Right lobe of liver (tissue), 4 donors: ENCODE measurements around the gene NFIL3.

Experiments used
- CTCF ChIP-seq, 4 donors: fragments of 200-600 bp in 3 of 4; fragments of 450-650 bp in 1 of 4; IDR thresholded peaks; one replicate each; pipeline versions ENCODE4 v1.5.1 to v1.8.0; 2016 to 2022; ENCODE audit warnings: antibody characterized with exemption in 4 of 4, mild to moderate bottlenecking in 2 of 4
- POLR2A ChIP-seq: fragments of 450-650 bp; IDR thresholded peaks from one replicate; pipeline ENCODE4 v1.6.1; 2017; ENCODE audit warnings: antibody characterized with exemption, mild to moderate bottlenecking
- donor health status: DM: no; HTN: no; CAD: no.
- donor health status: DM: no; HTN: no; CAD: no.
- donor health status: DM: no; HTN: yes; CAD: no.

GRCh38 chr9:91398926-91399325, 24.7 kb downstream of the NFIL3 start:
- TF ChIP-seq CTCF (IDR thresholded peaks at IDR 0.05), result no peak
- TF ChIP-seq POLR2A, result no peak
